HCT116 (cell line): Measurements from ENCODE around the gene BRD2.

ENCODE experiments used
- EGR1 ChIP-seq: IDR thresholded peaks from 2 replicates; pipeline ENCODE4 v1.6.1; 2012; ENCODE audit warnings: low read depth
- ELF1 ChIP-seq: IDR thresholded peaks from 2 replicates; pipeline ENCODE4 v1.6.1; 2012; ENCODE audit warnings: low read depth, borderline replicate concordance
- POLR2AphosphoS5 ChIP-seq: IDR thresholded peaks from 2 replicates; pipeline ENCODE4 v1.6.1; 2011; ENCODE audit warnings: mild to moderate bottlenecking, low read depth, low read length, moderate library complexity
- TF ChIP-seq, protein P1 (sequence below), 3 experiments: fragments of 200-600 bp in 1 of 3; sonication (generic) in 1 of 3; IDR thresholded peaks in 2 of 3; conservative IDR thresholded peaks in 1 of 3; 2 replicates each; pipeline ENCODE4 v1.5.1; 2012 to 2017; ENCODE audit warnings: low read depth in 2 of 3, low read length in 2 of 3, antibody characterized with exemption in 1 of 3, borderline replicate concordance in 1 of 3, control low read depth in 1 of 3, mild to moderate bottlenecking in 1 of 3, mixed read lengths in 1 of 3, mixed run types in 1 of 3, moderate library complexity in 1 of 3; ENCODE audit not compliant: insufficient read depth in 1 of 3

DNA sequence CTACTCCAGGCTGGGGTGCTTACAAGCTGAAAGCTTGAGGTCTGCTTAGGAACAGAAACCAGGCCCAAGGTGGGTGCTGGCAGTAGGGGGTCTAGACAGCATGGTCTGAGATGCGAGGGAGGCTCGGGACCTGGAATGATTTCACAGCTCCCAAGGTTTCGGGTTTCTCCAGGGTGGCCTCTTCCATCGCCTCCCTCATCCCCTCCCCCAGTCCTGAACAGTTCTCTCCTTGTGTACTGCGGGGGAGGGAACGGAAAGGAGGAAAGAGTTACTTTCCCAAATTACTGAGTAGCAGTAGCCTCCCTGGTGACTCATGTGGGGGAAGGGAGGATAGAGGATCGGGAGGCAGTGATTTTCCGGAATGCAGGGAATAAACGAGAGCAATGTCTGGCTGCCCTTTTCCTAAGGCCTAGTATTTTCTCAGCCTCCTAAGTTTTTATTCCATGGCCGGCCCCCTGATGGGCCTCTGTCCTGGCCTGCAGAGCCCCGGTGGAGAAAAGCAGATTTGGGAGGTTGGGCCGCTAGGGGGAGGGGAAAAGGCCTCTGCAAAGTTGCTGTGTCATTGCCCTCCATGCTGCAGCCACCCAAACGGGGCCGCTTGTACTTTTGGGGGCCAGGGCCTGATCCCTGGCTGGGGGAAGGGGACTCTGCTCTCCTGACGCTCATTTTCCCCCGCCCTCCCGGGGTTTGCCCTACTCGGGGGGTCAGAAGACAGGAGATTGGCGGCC is 1.5 kb downstream of the BRD2 start:
- TF ChIP-seq, protein P1, sequence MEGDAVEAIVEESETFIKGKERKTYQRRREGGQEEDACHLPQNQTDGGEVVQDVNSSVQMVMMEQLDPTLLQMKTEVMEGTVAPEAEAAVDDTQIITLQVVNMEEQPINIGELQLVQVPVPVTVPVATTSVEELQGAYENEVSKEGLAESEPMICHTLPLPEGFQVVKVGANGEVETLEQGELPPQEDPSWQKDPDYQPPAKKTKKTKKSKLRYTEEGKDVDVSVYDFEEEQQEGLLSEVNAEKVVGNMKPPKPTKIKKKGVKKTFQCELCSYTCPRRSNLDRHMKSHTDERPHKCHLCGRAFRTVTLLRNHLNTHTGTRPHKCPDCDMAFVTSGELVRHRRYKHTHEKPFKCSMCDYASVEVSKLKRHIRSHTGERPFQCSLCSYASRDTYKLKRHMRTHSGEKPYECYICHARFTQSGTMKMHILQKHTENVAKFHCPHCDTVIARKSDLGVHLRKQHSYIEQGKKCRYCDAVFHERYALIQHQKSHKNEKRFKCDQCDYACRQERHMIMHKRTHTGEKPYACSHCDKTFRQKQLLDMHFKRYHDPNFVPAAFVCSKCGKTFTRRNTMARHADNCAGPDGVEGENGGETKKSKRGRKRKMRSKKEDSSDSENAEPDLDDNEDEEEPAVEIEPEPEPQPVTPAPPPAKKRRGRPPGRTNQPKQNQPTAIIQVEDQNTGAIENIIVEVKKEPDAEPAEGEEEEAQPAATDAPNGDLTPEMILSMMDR (IDR thresholded peaks at IDR 0.05 in 2 of 3, conservative IDR thresholded peaks at IDR 0.05 in 1 of 3; ENCODE audit: borderline replicate concordance in 1 of 3, insufficient read depth in 1 of 3, low read depth in 2 of 3, low read length in 2 of 3), result peak in 2 of 3 experiments; percentile 12 to 27; a peak in 2 of 6 replicates
- TF ChIP-seq ELF1, result no peak
- peak; percentile 35 for TF ChIP-seq POLR2AphosphoS5
- TF ChIP-seq EGR1, result no peak
